GM21381 (cell line): Measurements from ENCODE around the gene MMP24.
"Not testable (repeated sequence)": the region's sequence is repeated elsewhere in the genome, so short reads cannot be mapped to it uniquely, and the experiment has no call there.

ENCODE experiments used
- ATAC-seq: cut with Tn5 transposase; IDR thresholded peaks from one replicate; pipeline ENCODE4 v1.9.1; 2021; ENCODE audit warnings: mild to moderate bottlenecking, moderate library complexity; ENCODE audit not compliant: unreplicated experiment

MMP24 gene

GRCh38 chr20:35305682-35306556, 79.4 kb downstream of the MMP24 start:
- no peak for ATAC-seq

DNA sequence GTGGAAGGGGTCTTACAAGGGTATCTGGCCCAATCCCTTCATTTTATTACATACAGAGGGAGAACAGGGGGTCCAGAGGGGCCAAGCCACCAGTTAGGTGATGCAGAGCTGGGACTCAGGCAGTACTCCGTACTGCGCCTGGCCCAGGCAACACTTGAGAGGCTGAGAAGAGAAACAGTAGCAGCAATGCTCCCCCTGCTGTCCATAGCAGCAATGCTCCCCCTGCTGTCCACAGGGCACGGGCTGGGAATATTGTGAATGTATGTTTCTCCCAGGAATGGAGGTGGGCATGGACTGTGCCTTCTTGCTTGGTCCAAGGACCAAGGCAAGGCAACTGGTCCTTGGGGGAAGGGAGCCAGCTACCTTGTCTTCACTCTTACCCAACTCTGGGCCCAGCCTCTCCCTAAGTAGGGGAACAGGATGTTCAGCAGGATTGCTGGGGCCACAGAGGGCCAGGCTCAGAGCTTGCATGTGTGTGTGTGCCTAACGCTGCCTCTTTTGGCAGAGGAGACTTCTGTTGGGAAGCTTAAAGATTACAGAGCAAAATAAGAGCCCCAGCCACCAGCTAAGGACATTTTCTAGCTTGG, 80.5 kb downstream of the MMP24 start:
- no peak for ATAC-seq

- no peak for ATAC-seq
These were observed 81.5 kb downstream of the MMP24 start for GRCh38 chr20:35307666-35308653.

- ATAC-seq, result no peak
These were observed 84.9 kb downstream of the MMP24 start for GRCh38 chr20:35311409-35311808.

GRCh38 chr20:35311822-35312221, 85.3 kb downstream of the MMP24 start:
- ATAC-seq, result no peak

DNA sequence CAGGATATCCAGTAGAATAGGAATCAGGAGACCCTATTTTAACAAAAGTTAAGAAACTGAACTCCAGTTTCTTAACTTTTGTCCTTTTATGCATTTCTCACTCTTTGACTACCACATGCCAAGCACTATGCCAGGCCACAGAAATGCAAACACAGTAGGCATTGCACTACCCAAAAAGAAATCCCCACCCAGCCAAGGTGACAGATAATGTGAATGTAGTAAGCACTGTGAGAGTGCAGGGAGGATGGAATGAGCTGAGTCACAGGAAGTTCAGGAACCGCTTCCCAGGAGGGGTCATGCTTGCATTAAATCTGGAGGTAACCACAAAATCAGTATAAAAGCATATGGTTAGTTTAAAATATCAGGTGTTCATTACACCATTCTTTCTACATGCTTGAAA, 85.8 kb downstream of the MMP24 start:
- ATAC-seq, result no peak

GRCh38 chr20:35314816-35315631, 88.5 kb downstream of the MMP24 start:
- no peak for ATAC-seq

DNA sequence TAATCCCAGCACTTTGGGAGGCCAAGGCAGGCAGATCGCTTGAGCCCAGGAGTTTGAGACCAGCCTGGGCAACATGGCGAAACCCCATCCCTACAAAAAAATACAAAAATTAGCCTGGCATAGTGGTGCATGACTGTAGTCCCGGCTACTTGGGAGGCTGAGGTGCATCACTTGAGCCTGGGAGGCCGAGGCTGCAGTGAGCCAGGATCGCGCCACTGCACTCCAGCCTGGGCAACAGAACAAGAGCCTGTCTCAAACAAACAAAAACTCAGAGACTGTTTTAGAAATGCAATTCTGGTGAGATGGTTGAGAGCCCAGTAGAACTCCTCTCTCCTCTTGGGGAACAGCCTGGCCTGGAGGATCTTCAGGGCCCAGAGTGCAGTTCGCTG, 89.1 kb downstream of the MMP24 start:
- ATAC-seq, result not testable (repeated sequence)

DNA sequence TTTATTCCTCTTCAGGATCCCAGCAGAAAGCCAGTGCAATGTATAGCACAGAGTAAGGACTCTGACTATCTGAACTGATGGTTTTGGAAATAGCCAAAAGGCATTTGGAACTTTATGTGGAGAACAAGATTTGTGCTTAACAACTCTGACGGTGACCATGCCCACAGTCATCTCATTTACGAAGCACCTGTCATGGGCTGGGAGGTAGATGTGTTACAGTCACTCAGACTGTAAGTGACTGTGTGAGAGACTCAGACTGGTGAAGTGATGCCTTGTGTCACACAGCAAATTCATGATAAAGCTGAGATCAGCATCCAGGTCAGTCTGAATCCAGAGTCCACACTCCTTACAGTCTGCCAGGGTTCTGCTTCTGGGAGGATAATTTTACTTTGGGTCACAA, 89.6 kb downstream of the MMP24 start:
- no peak for ATAC-seq

GRCh38 chr20:35317416-35318210, 91.1 kb downstream of the MMP24 start:
- no peak for ATAC-seq

DNA sequence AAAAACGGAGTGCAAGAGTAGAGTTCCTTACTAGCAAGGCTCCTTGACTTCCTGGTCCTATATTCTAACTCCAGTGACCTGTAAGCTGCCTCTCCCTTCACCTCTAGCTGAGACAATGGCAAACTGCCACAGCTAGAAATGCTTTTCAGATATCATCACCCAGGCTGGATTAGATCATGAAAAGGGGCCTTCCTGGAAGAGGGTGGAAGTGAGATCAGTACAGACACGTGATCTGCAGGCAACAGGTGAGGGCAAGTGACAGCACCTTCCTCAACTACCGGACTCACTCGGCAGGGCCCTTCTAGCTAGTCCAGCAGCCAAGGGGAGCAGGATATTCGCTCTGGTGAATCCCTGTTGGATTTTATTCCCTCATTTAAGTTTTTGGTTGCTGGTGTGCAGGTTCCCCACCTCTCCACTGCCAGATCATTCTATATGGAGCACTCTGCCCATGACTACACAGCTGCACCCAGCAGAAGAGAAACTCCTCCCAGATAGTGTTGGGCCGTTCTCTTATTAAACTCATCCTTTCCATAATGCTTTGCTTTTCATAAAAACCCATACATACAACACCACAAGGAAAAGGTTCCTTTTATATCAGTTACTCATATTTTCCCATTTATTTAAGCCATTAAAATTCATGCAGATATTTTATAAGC, 92.1 kb downstream of the MMP24 start:
- ATAC-seq, result no peak

- no peak for ATAC-seq
These were observed 92.8 kb downstream of the MMP24 start for GRCh38 chr20:35319192-35319870.

DNA sequence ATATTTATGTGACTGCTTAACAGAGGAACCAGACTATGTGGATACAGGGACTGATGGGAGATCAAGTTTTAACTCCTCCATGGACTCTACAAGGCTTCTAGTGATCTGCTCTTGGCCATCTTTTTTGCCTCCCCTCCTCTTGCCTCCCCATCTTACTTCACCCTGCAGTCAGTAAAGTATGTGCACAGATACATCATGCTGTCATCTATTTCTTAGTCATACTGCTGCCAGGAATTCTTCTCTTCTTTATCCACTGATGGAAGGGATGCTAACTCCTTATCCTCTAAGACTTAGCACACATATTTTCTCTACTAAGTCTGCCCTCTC, 93.3 kb downstream of the MMP24 start:
- ATAC-seq, result no peak

GRCh38 chr20:35320396-35321126, 94.1 kb downstream of the MMP24 start:
- no peak for ATAC-seq

GRCh38 chr20:35325401-35325800, 98.9 kb downstream of the MMP24 start:
- no peak for ATAC-seq

GRCh38 chr20:35326021-35326739, 99.7 kb downstream of the MMP24 start:
- ATAC-seq, result no peak
